NCI-H1417 treated with DMSO at 0.1 percent for 48 hours (cell line): ENCODE data around the gene RIMS1.
A peak's percentile ranks its signal among the peaks of the same experiment; 100 is the strongest.

Experiments
- DNase-seq: peaks from one replicate; lab custom pipeline; 2025; lab: John Stamatoyannopoulos, UW

RIMS1 gene, protein sequence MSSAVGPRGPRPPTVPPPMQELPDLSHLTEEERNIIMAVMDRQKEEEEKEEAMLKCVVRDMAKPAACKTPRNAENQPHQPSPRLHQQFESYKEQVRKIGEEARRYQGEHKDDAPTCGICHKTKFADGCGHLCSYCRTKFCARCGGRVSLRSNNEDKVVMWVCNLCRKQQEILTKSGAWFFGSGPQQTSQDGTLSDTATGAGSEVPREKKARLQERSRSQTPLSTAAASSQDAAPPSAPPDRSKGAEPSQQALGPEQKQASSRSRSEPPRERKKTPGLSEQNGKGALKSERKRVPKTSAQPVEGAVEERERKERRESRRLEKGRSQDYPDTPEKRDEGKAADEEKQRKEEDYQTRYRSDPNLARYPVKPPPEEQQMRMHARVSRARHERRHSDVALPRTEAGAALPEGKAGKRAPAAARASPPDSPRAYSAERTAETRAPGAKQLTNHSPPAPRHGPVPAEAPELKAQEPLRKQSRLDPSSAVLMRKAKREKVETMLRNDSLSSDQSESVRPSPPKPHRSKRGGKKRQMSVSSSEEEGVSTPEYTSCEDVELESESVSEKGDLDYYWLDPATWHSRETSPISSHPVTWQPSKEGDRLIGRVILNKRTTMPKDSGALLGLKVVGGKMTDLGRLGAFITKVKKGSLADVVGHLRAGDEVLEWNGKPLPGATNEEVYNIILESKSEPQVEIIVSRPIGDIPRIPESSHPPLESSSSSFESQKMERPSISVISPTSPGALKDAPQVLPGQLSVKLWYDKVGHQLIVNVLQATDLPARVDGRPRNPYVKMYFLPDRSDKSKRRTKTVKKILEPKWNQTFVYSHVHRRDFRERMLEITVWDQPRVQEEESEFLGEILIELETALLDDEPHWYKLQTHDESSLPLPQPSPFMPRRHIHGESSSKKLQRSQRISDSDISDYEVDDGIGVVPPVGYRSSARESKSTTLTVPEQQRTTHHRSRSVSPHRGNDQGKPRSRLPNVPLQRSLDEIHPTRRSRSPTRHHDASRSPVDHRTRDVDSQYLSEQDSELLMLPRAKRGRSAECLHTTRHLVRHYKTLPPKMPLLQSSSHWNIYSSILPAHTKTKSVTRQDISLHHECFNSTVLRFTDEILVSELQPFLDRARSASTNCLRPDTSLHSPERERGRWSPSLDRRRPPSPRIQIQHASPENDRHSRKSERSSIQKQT (N-terminal part only)

DNA sequence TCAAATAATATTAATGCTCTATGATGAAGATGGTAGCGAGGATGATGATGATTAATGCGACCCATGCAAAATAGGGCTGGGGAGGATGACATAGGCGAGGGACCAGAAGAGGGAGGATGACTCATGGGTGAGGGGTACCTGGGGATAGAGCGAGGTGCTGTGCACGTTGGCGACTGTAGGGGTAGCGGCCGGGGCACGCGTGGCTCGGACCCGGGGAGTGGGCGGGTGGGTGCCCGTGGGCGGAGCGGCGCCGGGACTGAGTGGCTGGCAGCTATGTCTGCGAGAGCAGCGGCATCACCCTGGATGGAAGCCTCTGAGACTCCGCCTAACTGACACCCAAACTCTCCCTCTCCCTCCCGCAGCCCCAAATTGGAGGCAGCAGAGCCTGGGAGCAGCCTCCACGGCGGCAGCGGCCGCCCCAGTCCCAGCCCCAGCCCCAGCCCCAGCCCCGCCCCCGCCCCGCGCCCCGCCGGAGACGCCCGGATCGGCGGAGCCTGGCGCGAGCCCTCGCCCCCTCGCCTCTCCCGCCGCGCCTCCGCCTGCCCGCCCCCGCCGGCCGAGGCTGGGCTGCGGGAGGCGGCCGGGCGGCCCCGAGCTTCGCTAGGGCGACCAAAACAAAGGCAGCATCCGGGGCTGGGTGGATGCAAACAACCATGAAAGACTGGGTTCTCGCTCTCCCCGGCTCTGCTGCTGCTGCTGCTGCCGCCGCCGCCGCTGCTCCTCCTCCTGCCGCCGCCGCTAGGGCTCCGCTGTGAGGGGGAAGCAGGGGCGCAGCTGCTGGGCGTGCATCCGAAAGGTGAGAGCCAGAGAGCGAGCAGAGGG, at the start of gene RIMS1:
Gene RIMS1, plus strand, starts transcription at position 367 of the 822 bp plus-strand sequence. CDS start 474 bp downstream, outside the sequence.
- peak; percentile 14 for DNase-seq

DNA sequence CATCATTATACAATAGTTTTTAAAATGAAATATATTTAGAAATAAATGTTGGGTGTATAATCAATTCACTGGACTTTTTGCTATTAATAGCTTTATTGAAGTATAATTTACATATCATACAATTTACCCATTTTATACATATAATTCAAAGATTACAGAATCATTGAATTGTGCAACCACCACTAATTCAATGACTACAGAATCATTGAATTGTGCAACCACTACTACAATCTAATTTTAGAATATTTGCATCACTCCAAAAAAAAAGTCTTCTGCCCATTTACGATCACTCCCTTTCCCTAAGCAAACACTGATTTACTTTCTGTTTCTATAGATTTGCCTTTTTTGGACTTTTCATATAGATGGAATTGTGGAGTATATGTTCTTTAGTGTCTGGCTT, 35.1 kb upstream of the RIMS1 start:
- DNase-seq = no peak

DNA sequence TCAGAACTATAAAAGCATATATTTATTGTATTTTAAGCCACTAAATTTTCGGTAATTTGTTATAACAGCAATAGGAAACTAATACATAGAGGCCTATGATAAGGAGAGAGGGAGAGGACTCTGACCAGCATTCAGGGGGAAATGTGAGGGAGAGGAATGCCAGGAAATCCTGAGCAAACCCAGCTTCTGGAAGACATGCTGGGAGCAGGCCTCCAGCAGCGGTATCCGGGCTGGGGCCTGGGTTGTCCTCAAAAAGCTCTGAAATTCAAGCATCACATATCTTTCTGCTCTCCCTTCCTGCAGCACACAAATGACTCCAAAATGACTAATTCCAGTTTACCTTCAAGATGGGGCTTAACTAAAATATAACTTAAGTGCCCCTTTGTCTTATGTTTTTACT, 33.4 kb upstream of the RIMS1 start:
- no peak for DNase-seq

DNA sequence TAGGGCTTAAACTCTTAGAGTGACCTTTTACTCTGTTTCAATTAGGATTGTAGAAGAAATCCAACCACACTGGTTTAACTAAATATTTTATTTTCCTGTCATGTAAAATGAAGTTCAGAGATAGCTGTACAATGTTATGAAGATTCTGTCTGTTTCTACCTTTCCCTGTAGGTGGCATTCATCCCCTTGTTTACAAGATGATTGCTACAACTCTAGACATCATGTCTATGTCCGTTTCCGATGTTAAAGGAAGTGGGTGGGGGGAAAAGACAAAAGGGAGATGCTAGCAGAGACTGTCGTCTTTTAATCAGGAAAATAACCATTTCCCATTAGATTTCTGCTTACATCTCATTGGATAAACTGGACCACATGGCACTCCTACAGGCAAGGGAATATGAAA, 30.9 kb upstream of the RIMS1 start:
- DNase-seq = no peak

DNA sequence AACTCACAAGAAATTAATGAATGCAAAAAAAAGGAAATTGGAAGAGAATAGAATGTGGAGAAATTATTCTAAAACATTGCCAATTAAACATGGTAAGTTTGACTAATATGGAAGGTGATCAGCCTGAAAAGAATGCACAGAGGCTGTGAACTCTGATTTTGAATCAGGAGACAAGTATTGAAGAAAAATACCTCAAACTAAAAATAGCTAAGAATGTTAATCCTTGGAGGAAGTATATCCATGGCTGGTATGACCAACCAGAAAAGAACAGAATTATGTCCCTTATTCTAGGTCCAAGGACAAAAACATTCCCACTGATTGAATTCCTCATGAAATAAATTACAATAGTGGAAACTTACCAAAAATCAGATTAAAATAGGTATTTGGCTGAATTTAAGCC, 7.3 kb upstream of the RIMS1 start:
- no peak for DNase-seq

DNA sequence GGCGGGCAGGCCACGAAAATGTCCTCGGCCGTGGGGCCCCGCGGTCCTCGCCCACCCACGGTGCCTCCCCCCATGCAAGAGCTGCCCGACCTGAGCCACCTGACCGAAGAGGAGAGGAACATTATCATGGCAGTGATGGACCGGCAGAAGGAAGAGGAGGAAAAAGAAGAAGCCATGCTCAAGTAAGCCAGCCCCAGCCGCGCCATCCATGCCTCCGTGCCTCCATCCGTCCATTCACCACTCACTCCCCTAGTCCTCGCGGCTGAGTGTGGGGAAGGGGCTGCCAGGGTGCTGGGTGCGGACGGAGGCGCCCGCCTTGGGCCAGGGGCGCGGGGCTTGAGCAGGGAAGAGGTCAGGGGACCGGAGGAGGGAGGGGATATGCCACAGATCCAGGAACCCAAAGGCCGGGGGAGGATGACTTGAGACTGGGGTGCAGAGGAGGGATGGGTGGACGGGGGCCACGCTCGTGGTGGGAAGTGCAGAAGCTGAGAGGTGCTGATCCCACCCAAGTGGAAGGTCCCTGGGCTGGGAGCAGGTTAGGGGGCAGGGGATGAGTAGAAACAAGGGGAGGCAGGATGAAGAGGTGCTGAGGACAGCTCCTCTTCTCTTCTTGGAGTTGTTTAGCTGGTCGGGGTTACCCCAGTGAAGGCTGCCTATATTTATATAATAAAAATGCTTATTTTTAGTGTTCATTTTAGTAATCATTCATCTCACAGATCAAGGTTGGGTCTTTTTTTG, 825 bp downstream of the RIMS1 start:
- DNase-seq = no peak

DNA sequence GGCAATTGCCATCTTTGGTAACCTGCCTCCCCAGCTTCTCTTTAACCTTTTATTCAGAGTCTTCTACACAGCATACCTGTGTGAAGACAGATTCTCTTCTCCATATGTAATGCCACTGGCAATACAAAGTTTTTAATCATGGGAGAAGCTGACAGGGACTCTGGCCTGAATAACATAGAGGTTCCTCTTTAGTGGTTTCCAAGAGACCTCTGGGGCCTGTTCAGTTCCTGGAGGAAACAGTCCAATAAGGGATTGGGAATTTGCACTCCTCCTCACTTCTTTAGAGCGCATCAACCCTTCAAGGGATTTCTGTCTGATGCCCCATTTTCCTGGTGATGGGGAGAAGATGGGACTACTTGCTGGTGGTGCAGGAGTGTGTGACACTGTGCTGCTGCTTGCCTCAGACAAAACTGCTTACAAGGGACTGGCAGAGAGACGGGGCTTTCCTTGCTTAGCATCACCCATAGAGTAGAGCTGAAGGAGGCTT, 1.4 kb downstream of the RIMS1 start:
- DNase-seq = no peak

DNA sequence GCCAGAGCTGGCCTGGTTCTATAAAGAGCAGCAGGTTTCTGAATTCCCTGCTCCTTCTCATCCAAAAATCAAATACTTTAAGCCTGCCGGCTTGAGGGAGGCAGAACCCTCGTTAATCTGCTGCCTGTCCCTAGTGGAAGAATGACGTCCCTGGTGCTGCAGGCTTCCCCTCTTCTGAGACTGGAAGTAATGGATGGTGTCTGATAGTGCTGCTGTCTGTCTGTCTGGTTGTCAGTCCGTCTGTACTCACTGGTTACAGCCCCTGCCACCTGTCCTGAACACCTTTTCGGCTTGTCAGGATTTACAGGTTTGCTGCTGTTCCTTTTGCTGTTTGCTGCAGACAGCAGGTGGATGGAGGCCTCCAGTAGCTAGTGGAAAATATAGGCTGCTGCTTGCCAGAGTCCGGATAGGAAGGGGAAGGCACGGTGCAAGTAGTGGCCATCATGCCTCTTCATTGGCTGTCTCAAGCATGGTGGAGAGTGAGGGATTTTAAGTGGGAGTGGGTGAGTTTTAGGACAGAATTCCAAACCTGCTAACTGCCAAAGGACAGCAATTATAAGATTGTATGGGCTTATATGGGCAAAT, 2.5 kb downstream of the RIMS1 start:
- no peak for DNase-seq

DNA sequence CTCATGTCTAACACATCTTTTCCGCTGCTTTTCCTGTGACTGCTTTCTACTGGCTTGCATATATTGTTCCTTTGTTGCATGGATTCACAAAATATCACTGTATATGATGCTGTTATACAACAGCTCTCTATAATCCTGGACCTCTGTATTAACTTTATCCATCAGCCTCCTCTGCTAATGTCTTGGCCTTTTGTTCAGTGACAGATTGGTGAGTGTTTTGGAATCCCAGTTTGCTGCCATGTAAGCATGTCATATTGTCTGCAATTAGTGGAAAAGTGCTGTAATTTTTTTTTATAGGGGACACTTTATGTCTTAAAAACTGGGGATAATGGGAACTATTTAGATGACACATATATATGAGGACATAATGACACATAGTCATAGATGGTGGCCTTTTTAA, 3.0 kb downstream of the RIMS1 start:
- no peak for DNase-seq

DNA sequence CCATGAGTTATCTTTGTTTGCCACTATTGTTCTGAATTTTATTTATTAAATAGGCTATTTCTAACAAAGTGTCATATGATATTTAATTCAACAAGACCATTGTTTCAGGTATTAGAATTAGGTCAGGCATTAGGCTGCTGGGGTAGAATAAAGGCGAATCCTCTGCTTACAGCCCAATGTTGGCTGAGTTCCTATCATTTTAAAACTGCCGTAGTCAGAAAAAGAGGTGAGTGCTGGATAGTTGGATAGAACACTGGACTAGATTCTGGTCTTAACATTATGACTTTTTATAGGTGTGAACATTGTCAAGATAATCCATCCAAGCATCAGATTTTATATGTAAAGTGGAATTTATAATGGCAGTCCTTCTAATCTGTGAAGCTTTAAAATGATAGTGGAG, 6.3 kb downstream of the RIMS1 start:
- DNase-seq = no peak

DNA sequence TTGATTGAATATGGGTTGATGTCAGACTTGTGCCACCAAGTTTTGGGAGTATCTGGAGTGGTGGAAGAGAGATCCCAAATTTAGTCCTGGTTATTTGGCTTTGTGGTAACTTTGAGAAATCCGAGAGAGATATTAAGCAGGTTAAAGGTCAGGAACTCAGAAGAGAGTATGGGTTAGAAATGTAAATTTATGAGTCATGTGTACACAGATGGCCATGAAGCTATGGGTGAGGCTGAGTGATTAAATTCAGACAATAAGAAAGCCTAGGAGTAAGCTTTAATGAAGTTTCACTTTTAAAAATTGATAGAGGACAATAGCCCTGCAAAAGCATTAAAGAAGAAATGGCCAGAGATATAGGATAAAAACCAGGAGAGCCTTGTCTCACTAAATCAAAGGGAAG, 14.3 kb downstream of the RIMS1 start:
- DNase-seq = no peak

DNA sequence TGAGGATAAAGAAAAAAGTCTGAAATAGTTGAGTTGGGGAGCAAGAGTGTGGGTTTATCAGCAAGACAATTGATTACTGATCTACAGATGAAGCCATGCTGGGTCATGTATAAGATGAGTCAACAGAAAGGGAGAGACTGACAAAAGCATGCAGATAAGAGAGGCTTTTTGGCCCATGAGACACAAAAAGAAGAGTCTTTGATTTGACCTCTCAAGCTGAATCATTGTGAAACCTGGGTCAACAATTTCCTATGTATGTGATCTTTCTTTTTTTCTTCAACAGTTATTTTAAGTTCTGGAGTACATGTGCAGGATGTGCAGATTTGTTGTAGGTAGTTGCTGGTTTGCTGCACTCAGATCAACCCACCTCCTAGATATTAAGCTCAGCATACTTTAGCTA, 15.9 kb downstream of the RIMS1 start:
- DNase-seq = no peak

DNA sequence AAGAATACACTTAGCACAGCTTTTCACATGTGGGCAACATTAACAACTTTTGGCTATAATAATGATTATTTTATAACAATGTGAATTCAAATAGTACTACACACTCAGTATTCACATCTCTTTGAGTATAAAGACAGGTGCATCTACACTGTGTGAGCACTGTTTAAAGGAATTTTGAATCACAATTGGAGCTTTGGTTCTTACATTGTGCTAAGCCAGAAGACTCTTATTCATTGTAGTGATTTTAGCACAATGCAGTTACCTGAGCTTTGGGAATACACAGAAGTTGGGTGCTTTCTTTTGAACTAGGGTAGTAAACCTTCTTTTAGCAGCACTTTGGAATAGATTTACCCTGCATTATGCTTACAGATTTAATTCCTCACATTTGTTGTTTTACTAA, 20.5 kb downstream of the RIMS1 start:
- no peak for DNase-seq

DNA sequence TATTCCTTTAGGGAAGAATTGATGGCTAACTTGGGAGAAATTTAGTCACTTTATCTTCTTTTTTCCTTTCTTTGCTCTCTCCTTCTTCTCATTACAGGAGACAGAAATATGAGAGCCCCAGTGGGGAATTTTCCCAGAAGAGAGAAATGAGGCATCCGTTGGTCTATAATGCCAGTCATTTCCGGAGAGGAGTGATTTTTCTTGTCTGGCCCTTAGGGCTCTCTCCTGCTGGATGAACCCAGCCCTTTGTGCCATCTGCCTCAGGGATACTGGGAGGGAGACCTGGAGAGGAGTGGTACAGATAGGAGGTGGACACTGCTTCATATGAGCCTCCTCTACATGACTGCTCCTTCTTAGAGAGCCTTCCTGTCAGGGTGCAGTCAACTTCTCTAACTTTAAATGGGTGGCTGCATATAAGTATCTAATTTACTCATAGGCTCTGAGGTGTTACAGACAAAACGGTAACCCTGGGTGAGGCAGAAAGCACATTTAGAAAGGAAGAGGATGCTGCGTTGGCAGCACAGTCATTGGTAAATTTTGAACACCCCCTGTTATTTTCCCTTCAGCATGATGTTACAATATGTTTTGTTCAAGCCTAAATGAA, 21.9 kb downstream of the RIMS1 start:
- no peak for DNase-seq

DNA sequence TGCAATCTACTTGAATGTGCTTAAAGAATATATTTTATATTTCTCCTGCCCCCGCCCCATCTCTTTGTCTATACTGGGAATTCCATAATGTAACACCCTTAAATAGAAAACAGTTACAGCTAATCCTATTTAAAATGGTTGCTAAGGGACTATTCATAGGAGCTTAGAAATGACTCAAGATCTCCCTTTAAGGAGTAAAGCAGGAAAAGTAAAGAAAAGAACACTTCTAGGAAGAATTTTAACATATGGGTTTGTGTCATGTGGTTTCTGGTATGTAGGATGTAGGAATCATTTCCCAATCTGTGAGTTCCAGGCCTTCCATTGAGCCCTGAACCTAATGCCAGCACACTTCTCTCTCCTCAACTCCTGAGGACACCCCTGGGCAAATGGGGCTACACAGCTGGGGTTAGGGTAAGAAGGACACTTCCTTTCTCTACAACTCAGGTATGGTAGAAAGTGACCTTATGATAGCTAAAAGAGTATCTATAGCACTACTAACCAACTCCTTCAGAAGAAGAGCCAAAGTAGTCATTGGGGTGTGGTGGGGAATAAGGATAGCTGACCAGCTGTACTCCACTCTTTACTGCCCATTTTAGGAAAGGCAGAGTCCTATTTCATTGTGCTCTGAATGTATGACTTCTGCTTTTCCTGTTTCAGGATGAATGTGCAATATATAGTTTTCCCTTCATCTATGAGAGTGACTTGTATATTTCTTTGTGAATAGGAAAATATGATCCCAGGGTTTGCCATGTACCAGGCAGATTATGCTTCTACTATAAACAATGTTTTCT, 27.3 kb downstream of the RIMS1 start:
- DNase-seq = no peak

DNA sequence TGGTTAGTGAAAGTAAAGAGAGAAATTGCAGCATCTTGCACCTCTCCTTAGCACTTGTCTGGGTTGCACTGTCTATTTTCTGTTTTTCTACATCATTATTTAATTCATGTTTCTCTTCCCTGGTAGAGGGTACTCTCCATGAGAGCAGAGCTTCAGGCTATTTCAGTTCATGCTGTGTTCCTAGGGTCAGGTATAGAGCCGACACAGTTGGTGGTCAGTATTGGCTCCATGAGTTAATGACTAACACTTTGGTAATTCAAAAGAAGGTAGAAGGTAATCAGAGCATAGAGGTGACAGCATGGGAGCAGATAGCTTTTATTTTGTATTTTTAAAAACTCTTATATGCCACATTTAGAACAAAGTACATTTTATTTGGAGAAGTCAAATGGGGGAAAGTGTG, 42.7 kb downstream of the RIMS1 start:
- no peak for DNase-seq

DNA sequence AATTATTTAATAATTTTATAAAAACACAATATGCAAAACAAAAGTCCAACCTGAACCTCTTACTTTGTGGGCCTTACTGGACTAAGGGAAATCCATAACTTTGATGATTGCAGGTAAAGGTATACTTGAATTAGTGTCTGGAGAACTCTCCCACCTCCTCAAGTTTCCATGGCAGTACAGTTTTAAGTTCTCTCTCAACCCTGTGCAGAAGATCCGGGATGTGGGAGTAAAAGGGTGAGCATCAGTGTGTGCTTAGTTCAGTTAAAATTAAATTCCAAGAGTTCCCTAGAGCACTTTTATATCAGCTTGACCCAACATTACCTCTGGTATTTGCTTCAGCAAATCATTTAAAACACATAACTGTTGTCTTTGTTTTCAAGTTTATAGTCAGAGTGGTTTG, 47.5 kb downstream of the RIMS1 start:
- no peak for DNase-seq

DNA sequence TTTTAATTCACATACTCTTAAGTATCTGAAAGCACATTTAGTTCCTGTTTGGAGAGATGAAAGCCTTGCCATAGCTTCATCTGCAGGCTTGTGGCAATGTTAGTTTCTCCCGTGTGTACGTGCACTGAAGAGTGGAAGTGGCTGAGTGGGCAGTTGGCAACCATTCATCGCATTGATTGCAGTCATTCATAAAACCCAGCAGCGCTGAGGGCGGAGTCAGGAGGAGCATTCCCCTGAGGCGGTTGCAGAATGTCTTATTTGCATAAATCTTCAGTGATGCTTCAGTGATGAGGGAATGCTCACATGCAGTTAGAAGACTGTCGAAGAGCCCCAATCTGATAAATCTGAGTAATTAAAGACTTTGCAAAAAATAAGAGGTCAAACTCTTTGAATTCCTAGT, 79.1 kb downstream of the RIMS1 start:
- no peak for DNase-seq

DNA sequence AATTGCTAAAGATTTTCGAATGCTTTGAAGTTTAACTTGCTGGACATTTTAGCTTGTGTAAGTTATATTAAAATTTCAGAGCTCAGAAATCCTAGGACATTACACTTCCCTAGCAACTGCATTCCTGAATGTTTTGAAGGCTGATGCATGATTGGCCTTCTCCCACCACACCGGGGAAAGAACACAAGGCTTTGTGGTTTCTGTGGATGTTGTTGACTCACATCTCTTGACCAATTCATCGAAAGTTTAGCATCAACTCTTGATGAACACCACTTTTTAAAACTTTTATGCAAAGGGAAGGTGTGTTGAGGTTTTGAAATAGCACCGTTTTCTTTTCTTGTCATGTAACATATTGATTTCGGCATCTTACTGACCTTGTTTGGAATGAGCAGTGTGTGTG, 81.1 kb downstream of the RIMS1 start:
- DNase-seq = no peak
